RWPE2 (cell line): ENCODE measurements around the gene ATG101.

Source experiments
- ATAC-seq: fragments of 200-7000 bp; cut with Tn5 transposase; 3 replicates; pipeline ENCODE4 v1.9.1; 2021; ENCODE audit warnings: low read depth
- DNase-seq: peaks from one replicate; pipeline ENCODE4 v3.0.0-alpha.2; 2020; ENCODE audit warnings: low spot score
- H3K27ac ChIP-seq: fragments of 450-650 bp; 2 replicates; pipeline ENCODE4 v1.5.1; 2017; ENCODE audit warnings: mild to moderate bottlenecking; ENCODE audit not compliant: poor library complexity, severe bottlenecking
- H3K27me3 ChIP-seq: fragments of 250-450 bp; sonication (Bioruptor Pico); 2 replicates; pipeline ENCODE4 v1.5.1; 2021; ENCODE audit warnings: mild to moderate bottlenecking, moderate library complexity; ENCODE audit not compliant: insufficient read depth, poor library complexity, severe bottlenecking
- H3K36me3 ChIP-seq: fragments of 250-450 bp; sonication (Bioruptor Pico); 2 replicates; pipeline ENCODE4 v1.5.1; 2020; ENCODE audit warnings: low read depth, mild to moderate bottlenecking, moderate library complexity
- H3K4me1 ChIP-seq: fragments of 250-450 bp; sonication (Bioruptor Pico); 2 replicates; pipeline ENCODE4 v1.5.1; 2021; ENCODE audit warnings: mild to moderate bottlenecking, moderate library complexity; ENCODE audit not compliant: insufficient read depth, poor library complexity, severe bottlenecking
- H3K4me3 ChIP-seq: fragments of 250-450 bp; sonication (Bioruptor Pico); 2 replicates; pipeline ENCODE4 v1.5.1; 2021; ENCODE audit warnings: mild to moderate bottlenecking, moderate library complexity; ENCODE audit not compliant: severe bottlenecking
- H3K9me3 ChIP-seq: fragments of 250-450 bp; sonication (Bioruptor Pico); 2 replicates; pipeline ENCODE4 v1.5.1; 2021; ENCODE audit warnings: mild to moderate bottlenecking, moderate library complexity; ENCODE audit not compliant: severe bottlenecking
- CTCF ChIP-seq: fragments of 450-650 bp; IDR thresholded peaks from one replicate; pipeline ENCODE4 v1.5.1; 2017; ENCODE audit warnings: mild to moderate bottlenecking, moderate library complexity; ENCODE audit not compliant: poor library complexity, severe bottlenecking

Gene ATG101

GRCh38 chr12:52045794-52046199 lies 24.0 kb upstream of the ATG101 start:
- H3K27me3 ChIP-seq: no peaks in the 10 kb centered on the region
- no peak overlapping the region for H3K27ac ChIP-seq
- ATAC-seq (no peak), DNase-seq (no peak)
- TF ChIP-seq CTCF: no peak
- no peaks in the 10 kb centered on the region for H3K36me3 ChIP-seq
- no peaks in the 10 kb centered on the region for H3K9me3 ChIP-seq
- H3K4me3 ChIP-seq: no peak overlapping the region
- peaks cover 7% of the 10 kb centered on the region for H3K4me1 ChIP-seq

GRCh38 chr12:52046859-52047258 lies 22.9 kb upstream of the ATG101 start:
- Histone ChIP-seq H3K36me3 (no peaks in the 10 kb centered on the region), H3K9me3 (no peaks in the 10 kb centered on the region), H3K27ac (no peak overlapping the region), H3K4me3 (no peak overlapping the region), H3K4me1 (peaks cover 7% of the 10 kb centered on the region), H3K27me3 (no peaks in the 10 kb centered on the region)
- DNase-seq: no peak
- no peak for TF ChIP-seq CTCF
- no peak for ATAC-seq

GRCh38 chr12:52049286-52049685 lies 20.5 kb upstream of the ATG101 start:
- Histone ChIP-seq H3K36me3 (no peaks in the 10 kb centered on the region), H3K27ac (no peak overlapping the region), H3K9me3 (no peaks in the 10 kb centered on the region), H3K27me3 (no peaks in the 10 kb centered on the region), H3K4me3 (no peak overlapping the region), H3K4me1 (peaks cover 7% of the 10 kb centered on the region)
- TF ChIP-seq CTCF: no peak
- no peak for DNase-seq
- ATAC-seq: no peak

GRCh38 chr12:52049688-52050087 lies 20.1 kb upstream of the ATG101 start:
- Histone ChIP-seq H3K27me3 (no peaks in the 10 kb centered on the region), H3K27ac (no peak overlapping the region), H3K4me1 (peaks cover 7% of the 10 kb centered on the region), H3K36me3 (no peaks in the 10 kb centered on the region), H3K9me3 (no peaks in the 10 kb centered on the region), H3K4me3 (no peak overlapping the region)
- TF ChIP-seq CTCF: no peak
- DNase-seq (no peak), ATAC-seq (no peak)

- DNase-seq (no peak), ATAC-seq (no peak)
- H3K4me1 ChIP-seq: peaks cover 7% of the 10 kb centered on the region
- H3K27me3 ChIP-seq: no peaks in the 10 kb centered on the region
- H3K27ac ChIP-seq: peak overlapping the region; percentile 45
- H3K9me3 ChIP-seq: no peaks in the 10 kb centered on the region
- no peaks in the 10 kb centered on the region for H3K36me3 ChIP-seq
- no peak for TF ChIP-seq CTCF
- peak overlapping the region; percentile 64 for H3K4me3 ChIP-seq
Observed at GRCh38 chr12:52050116-52050757, 19.5 kb upstream of the ATG101 start.
